H9 (cell line): ENCODE data around the gene RNF227. TPM values are rescaled to one million over a fixed set of nuclear protein-coding genes. Genes with fewer than 3 reads are reported as not detected.

Source experiments
- DNase-seq: peaks from one replicate; pipeline ENCODE4 v3.0.0-alpha.2; 2017
- H2AFZ ChIP-seq: one replicate; pipeline ENCODE4 v1.6.1; 2013; ENCODE audit warnings: mild to moderate bottlenecking, low read length, control low read depth, moderate library complexity
- H2AK5ac ChIP-seq: 2 replicates; pipeline ENCODE4 v1.6.1; 2013; ENCODE audit warnings: low read length, control low read depth, mixed read lengths; ENCODE audit not compliant: insufficient read length
- H2BK120ac ChIP-seq: one replicate; pipeline ENCODE4 v1.6.1; 2013; ENCODE audit warnings: low read depth, mild to moderate bottlenecking, low read length, control low read depth, inconsistent platforms; ENCODE audit not compliant: poor library complexity, severe bottlenecking
- H2BK12ac ChIP-seq: 2 replicates; pipeline ENCODE4 v1.6.1; 2013; ENCODE audit warnings: low read length, control low read depth, mixed read lengths, low read depth; ENCODE audit not compliant: insufficient read length
- H2BK15ac ChIP-seq: 2 replicates; pipeline ENCODE4 v1.6.1; 2013; ENCODE audit warnings: low read depth, low read length, control low read depth
- H2BK20ac ChIP-seq: one replicate; pipeline ENCODE4 v1.6.1; 2013; ENCODE audit warnings: low read depth, mild to moderate bottlenecking, low read length, control low read depth, inconsistent platforms; ENCODE audit not compliant: poor library complexity, severe bottlenecking
- H2BK5ac ChIP-seq: 2 replicates; pipeline ENCODE4 v1.6.1; 2013; ENCODE audit warnings: low read length, control low read depth, mixed read lengths; ENCODE audit not compliant: insufficient read length
- H3K14ac ChIP-seq: 2 replicates; pipeline ENCODE4 v1.6.1; 2013; ENCODE audit warnings: low read length, control low read depth; ENCODE audit not compliant: insufficient read depth
- H3K18ac ChIP-seq: 2 replicates; pipeline ENCODE4 v1.6.1; 2013; ENCODE audit warnings: low read depth, mild to moderate bottlenecking, mixed read lengths, low read length, control low read depth; ENCODE audit not compliant: insufficient read length
- H3K23ac ChIP-seq: 2 replicates; pipeline ENCODE4 v1.6.1; 2013; ENCODE audit warnings: low read length, control low read depth, mixed read lengths, low read depth; ENCODE audit not compliant: insufficient read length
- H3K23me2 ChIP-seq: 2 replicates; pipeline ENCODE4 v1.6.1; 2013; ENCODE audit warnings: low read depth, mild to moderate bottlenecking, mixed read lengths, low read length, control low read depth; ENCODE audit not compliant: insufficient read length, poor library complexity, severe bottlenecking
- H3K27ac ChIP-seq: 2 replicates; pipeline ENCODE4 v1.5.1; 2013; ENCODE audit warnings: low read length, control low read depth, mixed read lengths, low read depth; ENCODE audit not compliant: insufficient read length
- H3K27me3 ChIP-seq: 2 replicates; pipeline ENCODE4 v1.6.1; 2013; ENCODE audit warnings: low read length, control low read depth, inconsistent platforms; ENCODE audit not compliant: insufficient read depth
- H3K4ac ChIP-seq: 2 replicates; pipeline ENCODE4 v1.6.1; 2013; ENCODE audit warnings: low read depth, mild to moderate bottlenecking, control low read depth, inconsistent platforms, low read length, moderate library complexity
- H3K4me1 ChIP-seq: 2 replicates; pipeline ENCODE4 v1.6.1; 2013; ENCODE audit warnings: low read length, control low read depth, inconsistent platforms; ENCODE audit not compliant: insufficient read depth
- H3K4me2 ChIP-seq: 2 replicates; pipeline ENCODE4 v1.6.1; 2013; ENCODE audit warnings: low read length, control low read depth, mixed read lengths; ENCODE audit not compliant: insufficient read length, insufficient read depth
- H3K56ac ChIP-seq: 2 replicates; pipeline ENCODE4 v1.6.1; 2013; ENCODE audit warnings: low read depth, mild to moderate bottlenecking, mixed read lengths, low read length, control low read depth; ENCODE audit not compliant: insufficient read length
- H3K79me1 ChIP-seq: 2 replicates; pipeline ENCODE4 v1.6.1; 2013; ENCODE audit warnings: low read depth, mild to moderate bottlenecking, moderate library complexity, low read length, control low read depth, inconsistent platforms; ENCODE audit not compliant: insufficient read depth, poor library complexity, severe bottlenecking
- H3K79me2 ChIP-seq: 2 replicates; pipeline ENCODE4 v1.6.1; 2013; ENCODE audit warnings: low read length, control low read depth, inconsistent platforms; ENCODE audit not compliant: insufficient read depth
- H3K9ac ChIP-seq: 2 replicates; pipeline ENCODE4 v1.6.1; 2013; ENCODE audit warnings: low read length, control low read depth, mixed read lengths; ENCODE audit not compliant: insufficient read length; ENCODE audit errors: extremely low read depth
- H3K9me3 ChIP-seq: one replicate; pipeline ENCODE4 v1.6.1; 2013; ENCODE audit warnings: low read depth, low read length, inconsistent platforms; ENCODE audit not compliant: control insufficient read depth
- H3T11ph ChIP-seq: one replicate; pipeline ENCODE4 v1.6.1; 2013; ENCODE audit warnings: mild to moderate bottlenecking, low read length, control low read depth, inconsistent platforms
- H4K20me1 ChIP-seq: one replicate; pipeline ENCODE4 v1.6.1; 2013; ENCODE audit not compliant: control insufficient read depth, insufficient read length, insufficient read depth
- H4K5ac ChIP-seq: 2 replicates; pipeline ENCODE4 v1.6.1; 2013; ENCODE audit warnings: low read depth, mild to moderate bottlenecking, mixed read lengths, low read length, control low read depth; ENCODE audit not compliant: insufficient read length
- H4K8ac ChIP-seq: replicated peaks from 2 replicates; pipeline ENCODE4 v1.6.1; 2013; ENCODE audit warnings: low read length, control low read depth, mixed read lengths, low read depth; ENCODE audit not compliant: insufficient read length
- H4K91ac ChIP-seq: 2 replicates; pipeline ENCODE4 v1.6.1; 2013; ENCODE audit warnings: low read depth, mild to moderate bottlenecking, moderate library complexity, mixed read lengths, low read length, control low read depth; ENCODE audit not compliant: insufficient read length
- H3K27ac Mint-ChIP-seq, 3 experiments: 2 replicates in 2 of 3; 3 replicates in 1 of 3; pipeline ENCODE4 v1.8.0; 2020 to 2021; ENCODE audit warnings: mixed read lengths in 3 of 3, mild to moderate bottlenecking in 1 of 3, moderate library complexity in 1 of 3
- H3K27me3 Mint-ChIP-seq: 2 replicates; pipeline ENCODE4 v1.8.0; 2021; ENCODE audit warnings: low read depth, mild to moderate bottlenecking, moderate library complexity, mixed read lengths
- H3K36me3 Mint-ChIP-seq, 3 experiments: 2 replicates in 2 of 3; 3 replicates in 1 of 3; pipeline ENCODE4 v1.8.0; 2020 to 2021; ENCODE audit warnings: low read depth in 3 of 3, mixed read lengths in 3 of 3; ENCODE audit not compliant: insufficient read depth in 1 of 3
- H3K4me1 Mint-ChIP-seq, 2 experiments: 2 replicates each; pipeline ENCODE4 v1.8.0; 2020; ENCODE audit warnings: mixed read lengths in 2 of 2
- H3K4me3 Mint-ChIP-seq, 2 experiments: 2 replicates in 1 of 2; 3 replicates in 1 of 2; pipeline ENCODE4 v1.8.0; 2020 to 2021; ENCODE audit warnings: mild to moderate bottlenecking in 2 of 2, mixed read lengths in 2 of 2, moderate library complexity in 1 of 2
- H3K9me3 Mint-ChIP-seq, 2 experiments: 2 replicates in 1 of 2; 3 replicates in 1 of 2; pipeline ENCODE4 v1.8.0; 2020; ENCODE audit warnings: mild to moderate bottlenecking in 2 of 2, mixed read lengths in 2 of 2, moderate library complexity in 1 of 2
- CTCF ChIP-seq: fragments of 200-600 bp; sonication (generic); conservative IDR thresholded peaks from 3 replicates; pipeline ENCODE4 v1.8.0; 2021; ENCODE audit warnings: antibody characterized with exemption, mild to moderate bottlenecking
- WGBS: extraction: QIAGEN DNeasy Blood & Tissue Kit; methylation state at CpG from one replicate; pipeline ENCODE4 v1.1.7; 2013; ENCODE audit warnings: missing lambda C conversion rate, low lambda C conversion rate, mixed read lengths; ENCODE audit not compliant: insufficient read length; ENCODE audit errors: extremely low coverage; 5-methylcytosine and 5-hydroxymethylcytosine counted together
- total RNA-seq: library from RNA; stranded (reverse); gene quantifications from 2 replicates; pipeline ENCODE4 v1.2.1, GENCODE V29; 2021

RNF227 gene
- total RNA-seq, 1 experiment from 2014 or later = 1.9 TPM

GRCh38 chr17:7912927-7913524, 3.1 kb downstream of the RNF227 start:
- Mint-ChIP-seq H3K4me1 (peaks cover 12 to 13% of the 10 kb centered on the region in 2 experiments), H3K4me3 (no peak overlapping the region), H3K27ac (no peak overlapping the region), H3K36me3 (peaks cover 0 to 22% (median 8%) of the 10 kb centered on the region in 3 experiments; a peak in 5 of 7 replicates), H3K27me3 (peaks cover 38% of the 10 kb centered on the region), H3K9me3 (peaks cover 3 to 4% of the 10 kb centered on the region in 2 experiments; a peak in 3 of 5 replicates)
- H3T11ph ChIP-seq = no peak overlapping the region
- no peak overlapping the region for H4K8ac ChIP-seq
- no peak overlapping the region for H3K4me2 ChIP-seq
- no peaks in the 10 kb centered on the region for H4K20me1 ChIP-seq
- H3K4ac ChIP-seq = no peak overlapping the region
- H3K27ac ChIP-seq = no peak overlapping the region
- no peak overlapping the region for H2BK20ac ChIP-seq
- WGBS = no CpG with 5 or more reads among the region's 3 CpGs
- H3K79me2 ChIP-seq = no peaks in the 10 kb centered on the region
- H2BK15ac ChIP-seq = no peak overlapping the region
- no peak overlapping the region for H2AFZ ChIP-seq
- H4K91ac ChIP-seq = no peak overlapping the region
- no peak overlapping the region for H2BK12ac ChIP-seq
- H3K27me3 ChIP-seq = peaks cover 17% of the 10 kb centered on the region
- H4K5ac ChIP-seq = no peak overlapping the region
- H3K23ac ChIP-seq = no peak overlapping the region
- no peaks in the 10 kb centered on the region for H3K9me3 ChIP-seq
- no peak overlapping the region for H2AK5ac ChIP-seq
- no peak overlapping the region for H2BK120ac ChIP-seq
- H3K23me2 ChIP-seq = peaks cover 8% of the 10 kb centered on the region
- no peak overlapping the region for H3K18ac ChIP-seq
- H2BK5ac ChIP-seq = no peak overlapping the region
- H3K56ac ChIP-seq = no peak overlapping the region
- no peak overlapping the region for H3K14ac ChIP-seq
- DNase-seq = peak; percentile 53
- no peak overlapping the region for H3K9ac ChIP-seq
- peak; percentile 80 for TF ChIP-seq CTCF
- no peaks in the 10 kb centered on the region for H3K79me1 ChIP-seq
- no peaks in the 10 kb centered on the region for H3K4me1 ChIP-seq
